Astrocyte (in vitro differentiated cells and primary cell): ENCODE results near the gene PGF. TPM values are rescaled to one million over a fixed set of nuclear protein-coding genes. Genes with fewer than 3 reads are reported as not detected.

Experiments
- DNase-seq: peaks from one replicate; pipeline ENCODE4 v3.0.0-alpha.2; 2010; ENCODE audit warnings: low read depth
- FAIRE-seq: peaks from 2 replicates; lab custom pipeline; 2011; peaks lifted over from hg19 to GRCh38; lab: Jason Lieb, UNC
- H2AFZ ChIP-seq: 2 replicates; pipeline ENCODE4 v1.6.0; 2012; ENCODE audit warnings: low read depth, low read length, inconsistent platforms
- H3K27ac ChIP-seq: 2 replicates; pipeline ENCODE4 v1.5.1; 2011; ENCODE audit warnings: low read depth, low read length, inconsistent platforms
- H3K27me3 ChIP-seq: 2 replicates; pipeline ENCODE4 v1.6.0; 2011; ENCODE audit warnings: low read length, inconsistent platforms; ENCODE audit not compliant: insufficient read depth
- H3K36me3 ChIP-seq: 2 replicates; pipeline ENCODE4 v1.5.1; 2011; ENCODE audit warnings: low read length, inconsistent platforms; ENCODE audit not compliant: insufficient read depth
- H3K4me1 ChIP-seq: 2 replicates; pipeline ENCODE4 v1.5.1; 2011; ENCODE audit warnings: low read length, inconsistent platforms; ENCODE audit not compliant: insufficient read depth
- H3K4me2 ChIP-seq: 2 replicates; pipeline ENCODE4 v1.6.0; 2012; ENCODE audit warnings: low read length, inconsistent platforms
- H3K4me3 ChIP-seq: 2 replicates; pipeline ENCODE4 v1.5.1; 2011; ENCODE audit warnings: low read depth, mild to moderate bottlenecking, low read length, inconsistent platforms; ENCODE audit not compliant: insufficient read depth
- H3K79me2 ChIP-seq: 2 replicates; pipeline ENCODE4 v1.6.0; 2012; ENCODE audit warnings: mild to moderate bottlenecking, low read length, inconsistent platforms; ENCODE audit not compliant: insufficient read depth
- H3K9ac ChIP-seq: 2 replicates; pipeline ENCODE4 v1.6.0; 2012; ENCODE audit warnings: mild to moderate bottlenecking, low read length, inconsistent platforms
- H3K9me3 ChIP-seq: 2 replicates; pipeline ENCODE4 v1.5.1; 2012; ENCODE audit warnings: low read depth, mild to moderate bottlenecking, low read length, inconsistent platforms; ENCODE audit not compliant: insufficient read depth
- H4K20me1 ChIP-seq: 2 replicates; pipeline ENCODE4 v1.6.0; 2012; ENCODE audit warnings: low read length, inconsistent platforms; ENCODE audit not compliant: insufficient read depth
- H3K27ac Mint-ChIP-seq: one replicate; pipeline ENCODE4 v1.8.0; 2021; ENCODE audit warnings: mild to moderate bottlenecking, mixed read lengths; ENCODE audit not compliant: unreplicated experiment
- H3K27me3 Mint-ChIP-seq: one replicate; pipeline ENCODE4 v1.8.0; 2021; ENCODE audit warnings: low read depth, mixed read lengths; ENCODE audit not compliant: unreplicated experiment
- H3K36me3 Mint-ChIP-seq: one replicate; pipeline ENCODE4 v1.8.0; 2021; ENCODE audit warnings: low read depth, mixed read lengths; ENCODE audit not compliant: unreplicated experiment
- H3K4me1 Mint-ChIP-seq: one replicate; pipeline ENCODE4 v1.8.0; 2021; ENCODE audit warnings: low read depth, mixed read lengths; ENCODE audit not compliant: unreplicated experiment
- H3K4me3 Mint-ChIP-seq: one replicate; pipeline ENCODE4 v1.8.0; 2021; ENCODE audit warnings: mild to moderate bottlenecking, moderate library complexity, mixed read lengths; ENCODE audit not compliant: unreplicated experiment
- H3K9me3 Mint-ChIP-seq: one replicate; pipeline ENCODE4 v1.8.0; 2021; ENCODE audit warnings: mild to moderate bottlenecking, mixed read lengths; ENCODE audit not compliant: unreplicated experiment
- EZH2 ChIP-seq: IDR thresholded peaks from 2 replicates; pipeline ENCODE4 v1.6.1; 2012; ENCODE audit warnings: mild to moderate bottlenecking, low read length, inconsistent platforms; ENCODE audit not compliant: insufficient read depth
- total RNA-seq: library from RNA; stranded (reverse); gene quantifications from 2 replicates; pipeline ENCODE4 v1.2.1, GENCODE V29; 2021
- TF ChIP-seq, protein P1 (sequence below): IDR thresholded peaks from 2 replicates; pipeline ENCODE4 v1.5.1; 2011; ENCODE audit warnings: low read depth, mild to moderate bottlenecking, inconsistent platforms, low read length, moderate library complexity; ENCODE audit not compliant: insufficient read depth

Gene PGF
- total RNA-seq, 1 donor from 2014 or later, result 3.5 TPM

DNA sequence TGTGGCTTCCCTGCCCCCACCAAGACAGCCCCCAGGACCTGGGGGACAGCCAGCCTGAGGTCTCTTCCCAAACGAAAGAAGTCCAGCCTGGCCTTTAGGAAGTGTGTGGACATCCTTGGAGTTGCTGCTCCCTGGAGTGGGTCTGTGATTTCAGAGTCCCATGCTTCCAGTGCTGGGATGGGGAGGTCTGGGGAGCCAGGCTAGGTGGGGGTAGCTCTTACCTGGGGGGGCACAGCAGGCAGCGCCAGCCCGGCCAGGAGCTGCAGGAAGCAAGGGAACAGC lies 509 bp downstream of the PGF start:
- no peak for TF ChIP-seq EZH2
- TF ChIP-seq, protein P1, sequence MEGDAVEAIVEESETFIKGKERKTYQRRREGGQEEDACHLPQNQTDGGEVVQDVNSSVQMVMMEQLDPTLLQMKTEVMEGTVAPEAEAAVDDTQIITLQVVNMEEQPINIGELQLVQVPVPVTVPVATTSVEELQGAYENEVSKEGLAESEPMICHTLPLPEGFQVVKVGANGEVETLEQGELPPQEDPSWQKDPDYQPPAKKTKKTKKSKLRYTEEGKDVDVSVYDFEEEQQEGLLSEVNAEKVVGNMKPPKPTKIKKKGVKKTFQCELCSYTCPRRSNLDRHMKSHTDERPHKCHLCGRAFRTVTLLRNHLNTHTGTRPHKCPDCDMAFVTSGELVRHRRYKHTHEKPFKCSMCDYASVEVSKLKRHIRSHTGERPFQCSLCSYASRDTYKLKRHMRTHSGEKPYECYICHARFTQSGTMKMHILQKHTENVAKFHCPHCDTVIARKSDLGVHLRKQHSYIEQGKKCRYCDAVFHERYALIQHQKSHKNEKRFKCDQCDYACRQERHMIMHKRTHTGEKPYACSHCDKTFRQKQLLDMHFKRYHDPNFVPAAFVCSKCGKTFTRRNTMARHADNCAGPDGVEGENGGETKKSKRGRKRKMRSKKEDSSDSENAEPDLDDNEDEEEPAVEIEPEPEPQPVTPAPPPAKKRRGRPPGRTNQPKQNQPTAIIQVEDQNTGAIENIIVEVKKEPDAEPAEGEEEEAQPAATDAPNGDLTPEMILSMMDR, result no peak
- Mint-ChIP-seq H3K4me3 (no peak overlapping the region), H3K36me3 (peaks cover 2% of the 10 kb centered on the region), H3K4me1 (peaks cover 9% of the 10 kb centered on the region), H3K27me3 (peaks cover 13% of the 10 kb centered on the region), H3K27ac (no peak overlapping the region), H3K9me3 (no peaks in the 10 kb centered on the region)
- Histone ChIP-seq H2AFZ (peak overlapping the region; percentile 80), H3K27ac (no peak overlapping the region), H3K4me1 (peaks cover 10% of the 10 kb centered on the region), H3K4me3 (peak overlapping the region; percentile 59), H3K27me3 (no peaks in the 10 kb centered on the region), H3K9me3 (no peaks in the 10 kb centered on the region), H3K4me2 (peak overlapping the region; percentile 88), H3K9ac (peak overlapping the region; percentile 75), H3K79me2 (peaks cover 10% of the 10 kb centered on the region), H4K20me1 (no peaks in the 10 kb centered on the region), H3K36me3 (no peaks in the 10 kb centered on the region)
- no peak for FAIRE-seq
- no peak for DNase-seq

DNA sequence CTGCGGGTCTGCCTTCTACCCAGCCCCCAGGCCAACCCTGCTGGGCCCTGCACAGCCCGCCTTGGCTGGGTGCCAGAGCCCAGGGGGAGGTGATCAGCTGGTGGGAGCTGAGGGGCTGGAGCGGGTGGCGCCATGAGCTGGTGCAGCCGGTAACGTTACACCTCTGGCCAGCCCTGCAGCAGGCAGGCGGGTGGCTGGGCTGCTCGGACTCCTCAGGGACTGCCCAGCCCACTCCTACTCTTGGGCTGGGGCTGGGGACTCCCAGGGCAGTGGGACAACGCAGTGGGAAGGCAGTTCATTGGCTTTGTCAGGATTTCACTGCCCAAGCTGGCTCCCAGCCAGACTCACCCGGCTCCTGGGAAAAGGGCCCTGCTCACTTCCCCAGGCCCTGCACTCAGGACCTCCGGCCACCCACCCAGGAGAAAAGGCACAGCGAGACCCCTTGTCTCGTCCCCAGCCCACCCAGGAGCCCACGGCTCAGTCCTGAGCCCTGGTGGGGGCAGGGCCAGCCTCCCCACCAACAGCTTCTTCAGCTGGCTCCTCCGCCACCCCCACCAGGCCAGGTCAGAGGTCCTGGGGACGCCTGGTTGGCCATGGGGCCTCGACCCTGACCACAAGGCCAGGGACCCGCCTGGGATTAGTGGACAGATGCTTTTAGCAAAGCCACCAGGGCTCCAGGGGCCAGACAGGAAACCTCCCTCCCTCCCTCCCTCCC lies 1.0 kb downstream of the PGF start:
- H3K79me2 ChIP-seq, result peaks cover 10% of the 10 kb centered on the region
- DNase-seq, result no peak
- Mint-ChIP-seq H3K27me3 (peaks cover 14% of the 10 kb centered on the region), H3K36me3 (peaks cover 6% of the 10 kb centered on the region), H3K4me3 (no peak overlapping the region), H3K4me1 (peaks cover 9% of the 10 kb centered on the region), H3K9me3 (no peaks in the 10 kb centered on the region), H3K27ac (no peak overlapping the region)
- H3K9me3 ChIP-seq, result no peaks in the 10 kb centered on the region
- peak overlapping the region; percentile 59 for H3K4me3 ChIP-seq
- H2AFZ ChIP-seq, result no peak overlapping the region
- peak overlapping the region; percentile 75 for H3K9ac ChIP-seq
- peak overlapping the region; percentile 88 for H3K4me2 ChIP-seq
- H4K20me1 ChIP-seq, result no peaks in the 10 kb centered on the region
- TF ChIP-seq EZH2, result no peak
- TF ChIP-seq, protein P1, result no peak
- no peak for FAIRE-seq
- no peaks in the 10 kb centered on the region for H3K36me3 ChIP-seq
- no peaks in the 10 kb centered on the region for H3K27me3 ChIP-seq
- H3K27ac ChIP-seq, result no peak overlapping the region
- H3K4me1 ChIP-seq, result peaks cover 10% of the 10 kb centered on the region

DNA sequence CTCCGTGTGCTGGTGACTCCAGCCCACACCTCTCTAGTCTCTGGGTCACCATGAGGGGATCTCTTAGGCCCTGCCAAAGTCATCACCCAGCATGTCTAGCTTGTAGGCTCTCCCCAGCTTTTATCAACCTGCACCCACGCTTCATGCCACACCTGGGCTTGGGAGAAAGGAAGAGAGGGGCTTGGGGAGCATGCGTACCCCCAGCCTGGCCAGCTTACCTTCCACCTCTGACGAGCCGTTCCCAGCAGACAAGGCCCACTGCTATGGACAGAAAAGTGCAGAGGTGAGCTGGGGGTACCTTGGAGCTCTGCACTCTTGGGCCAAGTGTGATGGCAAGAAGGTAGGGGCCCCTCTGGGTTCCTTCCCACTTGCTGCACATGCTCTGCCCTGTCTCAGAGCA lies 1.7 kb downstream of the PGF start:
- Histone ChIP-seq H3K27ac (no peak overlapping the region), H3K4me3 (peak overlapping the region; percentile 59), H3K4me1 (peaks cover 10% of the 10 kb centered on the region), H3K27me3 (no peaks in the 10 kb centered on the region), H2AFZ (no peak overlapping the region), H4K20me1 (no peaks in the 10 kb centered on the region), H3K9ac (peak overlapping the region; percentile 75), H3K4me2 (peak overlapping the region; percentile 88), H3K79me2 (peaks cover 10% of the 10 kb centered on the region), H3K9me3 (no peaks in the 10 kb centered on the region), H3K36me3 (no peaks in the 10 kb centered on the region)
- no peak overlapping the region for H3K27ac Mint-ChIP-seq
- peaks cover 9% of the 10 kb centered on the region for H3K4me1 Mint-ChIP-seq
- DNase-seq, result no peak
- TF ChIP-seq, protein P1, result no peak
- no peak for TF ChIP-seq EZH2
- H3K4me3 Mint-ChIP-seq, result no peak overlapping the region
- FAIRE-seq, result no peak
- no peaks in the 10 kb centered on the region for H3K9me3 Mint-ChIP-seq
- H3K27me3 Mint-ChIP-seq, result peaks cover 20% of the 10 kb centered on the region
- H3K36me3 Mint-ChIP-seq, result peaks cover 6% of the 10 kb centered on the region
